ENCODE measurements around the gene PPP2R5C. TPM values are rescaled to one million over a fixed set of nuclear protein-coding genes. Genes with fewer than 3 reads are reported as not detected.
"Not testable (repeated sequence)": the region's sequence is repeated elsewhere in the genome, so short reads cannot be mapped to it uniquely, and the experiment has no call there.

PPP2R5C gene
- total and polyA plus RNA-seq, 4 experiments from 2014 or later, result 273 to 620 (median 431) TPM

- H3K4me3 Mint-ChIP-seq, result no peak overlapping the region
- H3K36me3 Mint-ChIP-seq, result peaks cover 17 to 25% of the 10 kb centered on the region in 2 donors
- Histone ChIP-seq H3K4me3 (ENCODE audit: low read length in 2 of 2) (no peak overlapping the region), H3K9me3 (ENCODE audit: control insufficient read depth in 1 of 2, low read length in 2 of 2) (no peaks in the 10 kb centered on the region), H3K27me3 (ENCODE audit: insufficient read depth, low read length) (no peaks in the 10 kb centered on the region), H3K36me3 (ENCODE audit: insufficient read depth, low read length) (no peaks in the 10 kb centered on the region), H3K4me1 (ENCODE audit: insufficient read depth, low read length) (peaks cover 14% of the 10 kb centered on the region), H3K27ac (ENCODE audit: low read depth, low read length) (no peak overlapping the region)
- peaks cover 12 to 29% (median 20%) of the 10 kb centered on the region in 4 donors for H3K4me1 Mint-ChIP-seq
- intact Hi-C loops (cut with micrococcal nuclease), result no loop called here
- ChIA-PET CTCF (ENCODE audit: partially characterized antibody) (no interaction called here), POLR2A (ENCODE audit: partially characterized antibody) (no interaction called here)
- no peaks in the 10 kb centered on the region for H3K27me3 Mint-ChIP-seq
- DNase-seq, result no peak
- no peak overlapping the region for H3K27ac Mint-ChIP-seq
- H3K9me3 Mint-ChIP-seq, result peaks cover 0 to 4% (median 0%) of the 10 kb centered on the region in 8 donors
Measured at GRCh38 chr14:101796479-101796878, 35.0 kb downstream of the PPP2R5C start.

DNA sequence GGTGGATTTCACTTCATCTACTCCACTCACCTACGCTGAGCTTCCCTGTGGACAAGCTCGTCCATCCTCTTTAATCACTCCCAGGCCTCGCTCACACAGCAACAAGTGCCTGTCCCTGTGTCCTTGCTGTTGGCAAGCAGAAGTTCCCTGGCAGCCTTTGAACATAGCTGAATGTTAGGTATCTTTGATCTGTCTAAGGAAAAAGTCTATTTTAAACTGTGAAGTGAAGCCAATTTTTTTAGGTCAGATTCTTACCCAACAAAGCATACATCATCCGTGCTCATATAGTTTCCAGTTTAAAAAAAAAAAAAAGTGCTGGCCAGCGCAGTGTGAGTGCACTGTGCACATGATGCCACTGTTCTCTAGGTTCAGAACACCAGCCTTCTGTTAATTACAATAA lies 36.3 kb downstream of the PPP2R5C start:
- H3K9me3 ChIP-seq (ENCODE audit: control insufficient read depth in 1 of 2, low read length in 2 of 2), result no peaks in the 10 kb centered on the region
- DNase-seq, result no peak
- ChIA-PET CTCF (ENCODE audit: partially characterized antibody) (interaction anchor here (0.7 to 1.1 kb wide), 2 partner anchors 28 to 30 kb away, joined by 3 read pairs; no protein-coding TSS in a partner anchor), POLR2A (ENCODE audit: partially characterized antibody) (interaction anchor here (0.7 to 3.4 kb wide), 5 partner anchors 12 to 26 kb away, joined by 4 to 15 read pairs (median 6); no protein-coding TSS in a partner anchor)
- Mint-ChIP-seq H3K27ac (peak overlapping the region in 1 of 7 donors; percentile 22), H3K9me3 (peaks cover 0 to 4% (median 0%) of the 10 kb centered on the region in 8 donors), H3K36me3 (peaks cover 17 to 25% of the 10 kb centered on the region in 2 donors), H3K27me3 (no peaks in the 10 kb centered on the region), H3K4me3 (no peak overlapping the region), H3K4me1 (peaks cover 1 to 16% (median 8%) of the 10 kb centered on the region in 4 donors)
- H3K27ac ChIP-seq (ENCODE audit: low read depth, low read length), result no peak overlapping the region
- no peak overlapping the region for H3K4me3 ChIP-seq (ENCODE audit: low read length in 2 of 2)
- H3K27me3 ChIP-seq (ENCODE audit: insufficient read depth, low read length), result no peaks in the 10 kb centered on the region
- intact Hi-C loops (cut with micrococcal nuclease), result no loop called here
- no peaks in the 10 kb centered on the region for H3K36me3 ChIP-seq (ENCODE audit: insufficient read depth, low read length)
- peaks cover 2% of the 10 kb centered on the region for H3K4me1 ChIP-seq (ENCODE audit: insufficient read depth, low read length)

DNA sequence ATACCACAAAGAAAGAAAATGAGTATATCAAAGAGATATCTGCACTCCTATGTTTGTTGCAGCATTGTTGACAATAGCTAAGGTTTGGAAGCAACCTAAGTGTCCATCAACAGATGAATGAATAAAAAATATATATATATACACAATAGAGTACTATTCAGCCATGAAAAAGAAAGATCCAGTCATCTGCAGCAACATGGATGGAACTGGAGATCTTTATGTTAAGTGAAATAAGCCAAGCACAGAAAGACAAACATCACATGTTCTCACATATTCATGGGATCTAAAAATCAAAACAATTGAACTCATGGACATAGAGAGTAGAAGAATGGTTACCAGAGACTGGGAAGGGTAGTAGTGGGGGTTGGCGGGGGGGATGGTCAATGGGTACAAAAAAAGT lies 42.9 kb downstream of the PPP2R5C start:
- H3K36me3 ChIP-seq (ENCODE audit: insufficient read depth, low read length); H3K9me3 Mint-ChIP-seq; intact Hi-C loops (cut with micrococcal nuclease); DNase-seq; H3K27ac Mint-ChIP-seq; H3K9me3 ChIP-seq (ENCODE audit: control insufficient read depth in 1 of 2, low read length in 2 of 2); H3K27me3 ChIP-seq (ENCODE audit: insufficient read depth, low read length); H3K36me3 Mint-ChIP-seq; H3K4me3 ChIP-seq (ENCODE audit: low read length in 2 of 2); H3K4me3 Mint-ChIP-seq; H3K27ac ChIP-seq (ENCODE audit: low read depth, low read length); H3K27me3 Mint-ChIP-seq: not testable (repeated sequence)
- peaks cover 11% of the 10 kb centered on the region for H3K4me1 ChIP-seq (ENCODE audit: insufficient read depth, low read length)
- ChIA-PET CTCF (ENCODE audit: partially characterized antibody) (interaction anchor here (0.7 kb wide), 1 partner anchor 33 kb away, joined by 3 read pairs; no protein-coding TSS in a partner anchor), POLR2A (ENCODE audit: partially characterized antibody) (interaction anchor here (1.0 to 1.3 kb wide), 6 partner anchors 11 to 22 kb away, joined by 3 to 9 read pairs (median 4); no protein-coding TSS in a partner anchor)
- H3K4me1 Mint-ChIP-seq, result peaks cover 4 to 18% (median 6%) of the 10 kb centered on the region in 4 donors

- H3K9me3 ChIP-seq (ENCODE audit: control insufficient read depth in 1 of 2, low read length in 2 of 2); H3K27me3 Mint-ChIP-seq; H3K36me3 ChIP-seq (ENCODE audit: insufficient read depth, low read length); DNase-seq; H3K27me3 ChIP-seq (ENCODE audit: insufficient read depth, low read length); intact Hi-C loops (cut with micrococcal nuclease); CTCF ChIA-PET (ENCODE audit: partially characterized antibody); H3K27ac ChIP-seq (ENCODE audit: low read depth, low read length); H3K9me3 Mint-ChIP-seq; H3K4me3 Mint-ChIP-seq; H3K4me3 ChIP-seq (ENCODE audit: low read length in 2 of 2): not testable (repeated sequence)
- H3K4me1 ChIP-seq (ENCODE audit: insufficient read depth, low read length), result peaks cover 12% of the 10 kb centered on the region
- Mint-ChIP-seq H3K4me1 (peaks cover 6 to 27% (median 16%) of the 10 kb centered on the region in 4 donors), H3K36me3 (peaks cover 8 to 17% of the 10 kb centered on the region in 2 donors), H3K27ac (peak overlapping the region in 1 of 7 donors; percentile 63)
- POLR2A ChIA-PET (ENCODE audit: partially characterized antibody), result interaction anchor here (8.2 to 15.1 kb wide), 2 partner anchors 13 to 21 kb away, joined by 371 to 1038 read pairs; no protein-coding TSS in a partner anchor
Measured at GRCh38 chr14:101806252-101806651, 44.7 kb downstream of the PPP2R5C start.

DNA sequence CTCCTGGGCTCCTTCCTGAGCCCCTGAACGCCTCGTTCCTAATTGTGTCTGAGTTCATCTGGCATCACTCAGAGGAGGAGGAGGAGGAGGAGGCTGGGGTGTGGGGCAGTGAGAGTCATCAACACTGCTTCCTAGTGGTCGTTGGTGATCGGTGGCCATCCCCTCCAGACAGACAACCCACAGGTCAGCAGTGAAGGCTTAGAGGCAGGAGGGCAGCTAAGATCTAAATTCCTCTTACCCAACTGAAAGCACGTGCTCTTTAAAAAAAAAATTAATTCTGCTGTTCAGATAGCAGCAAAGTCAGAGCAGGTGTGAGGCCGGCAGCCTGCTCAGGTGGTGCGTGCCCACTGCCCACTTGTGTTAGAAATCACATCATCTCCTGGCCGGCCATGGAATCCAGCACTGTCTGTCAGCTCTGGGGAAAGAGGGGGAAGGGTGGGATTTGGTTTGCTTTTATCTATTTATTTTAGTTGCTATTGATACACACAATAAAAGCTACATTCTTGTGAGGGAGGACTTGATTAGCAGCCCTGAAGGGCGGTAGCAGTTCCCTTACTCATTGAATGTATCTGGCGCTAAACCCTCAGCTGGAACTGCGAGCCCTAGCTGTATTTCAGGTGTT lies 46.6 kb downstream of the PPP2R5C start:
- Mint-ChIP-seq H3K9me3 (peaks cover 0 to 2% (median 0%) of the 10 kb centered on the region in 8 donors), H3K36me3 (peaks cover 20 to 27% of the 10 kb centered on the region in 2 donors), H3K27me3 (no peaks in the 10 kb centered on the region), H3K27ac (peak overlapping the region; percentile 22 to 99 (median 88)), H3K4me3 (peak overlapping the region in 3 of 8 donors; percentile 26 to 62 (median 32)), H3K4me1 (peaks cover 17 to 44% (median 29%) of the 10 kb centered on the region in 4 donors)
- POLR2A ChIA-PET (ENCODE audit: partially characterized antibody), result interaction anchor here (1.0 to 20.4 kb wide), 8 partner anchors 11 to 67 kb away, joined by 3 to 1038 read pairs (median 42); no protein-coding TSS in a partner anchor
- no peaks in the 10 kb centered on the region for H3K27me3 ChIP-seq (ENCODE audit: insufficient read depth, low read length)
- H3K4me3 ChIP-seq (ENCODE audit: low read length in 2 of 2), result no peak overlapping the region
- DNase-seq, result no peak
- H3K9me3 ChIP-seq (ENCODE audit: control insufficient read depth in 1 of 2, low read length in 2 of 2), result no peaks in the 10 kb centered on the region
- H3K4me1 ChIP-seq (ENCODE audit: insufficient read depth, low read length), result peaks cover 28% of the 10 kb centered on the region
- CTCF ChIA-PET (ENCODE audit: partially characterized antibody), result interaction anchor here (0.6 to 8.1 kb wide), 10 partner anchors 11 to 101 kb away, joined by 3 to 67 read pairs (median 8); no protein-coding TSS in a partner anchor
- peak overlapping the region; percentile 34 for H3K27ac ChIP-seq (ENCODE audit: low read depth, low read length)
- intact Hi-C loops (cut with micrococcal nuclease), result loop anchor here (2.0 kb wide), 1 partner anchor 35 kb away; no protein-coding TSS in a partner anchor
- no peaks in the 10 kb centered on the region for H3K36me3 ChIP-seq (ENCODE audit: insufficient read depth, low read length)

- H3K9me3 Mint-ChIP-seq, result no peaks in the 10 kb centered on the region
- no peaks in the 10 kb centered on the region for H3K27me3 Mint-ChIP-seq
- ChIA-PET POLR2A (ENCODE audit: partially characterized antibody) (interaction anchor here (0.6 to 20.4 kb wide), 22 partner anchors 10 to 1742 kb away, joined by 3 to 1038 read pairs (median 14); no protein-coding TSS in a partner anchor), CTCF (ENCODE audit: partially characterized antibody) (interaction anchor here (1.0 to 8.1 kb wide), 13 partner anchors 10 to 102 kb away, joined by 3 to 67 read pairs (median 7); no protein-coding TSS in a partner anchor)
- DNase-seq, result no peak
- peak overlapping the region; percentile 97 to 100 (median 99) for H3K27ac Mint-ChIP-seq
- no peaks in the 10 kb centered on the region for H3K9me3 ChIP-seq (ENCODE audit: control insufficient read depth in 1 of 2, low read length in 2 of 2)
- H3K4me1 Mint-ChIP-seq, result peaks cover 27 to 54% (median 39%) of the 10 kb centered on the region in 4 donors
- peak overlapping the region; percentile 90 to 97 (median 95) for H3K4me3 Mint-ChIP-seq
- H3K4me1 ChIP-seq (ENCODE audit: insufficient read depth, low read length), result peaks cover 38% of the 10 kb centered on the region
- no peaks in the 10 kb centered on the region for H3K27me3 ChIP-seq (ENCODE audit: insufficient read depth, low read length)
- intact Hi-C loops (cut with micrococcal nuclease), result loop anchor here (2.0 kb wide), 1 partner anchor 34 kb away; no protein-coding TSS in a partner anchor
- peaks cover 25 to 33% of the 10 kb centered on the region in 2 donors for H3K36me3 Mint-ChIP-seq
- peak overlapping the region; percentile 85 to 97 for H3K4me3 ChIP-seq (ENCODE audit: low read length in 2 of 2)
- no peaks in the 10 kb centered on the region for H3K36me3 ChIP-seq (ENCODE audit: insufficient read depth, low read length)
- peak overlapping the region; percentile 98 for H3K27ac ChIP-seq (ENCODE audit: low read depth, low read length)
Measured at GRCh38 chr14:101808894-101809670, 47.6 kb downstream of the PPP2R5C start.
